ENCODE measurements around the gene SYS1.

DNA sequence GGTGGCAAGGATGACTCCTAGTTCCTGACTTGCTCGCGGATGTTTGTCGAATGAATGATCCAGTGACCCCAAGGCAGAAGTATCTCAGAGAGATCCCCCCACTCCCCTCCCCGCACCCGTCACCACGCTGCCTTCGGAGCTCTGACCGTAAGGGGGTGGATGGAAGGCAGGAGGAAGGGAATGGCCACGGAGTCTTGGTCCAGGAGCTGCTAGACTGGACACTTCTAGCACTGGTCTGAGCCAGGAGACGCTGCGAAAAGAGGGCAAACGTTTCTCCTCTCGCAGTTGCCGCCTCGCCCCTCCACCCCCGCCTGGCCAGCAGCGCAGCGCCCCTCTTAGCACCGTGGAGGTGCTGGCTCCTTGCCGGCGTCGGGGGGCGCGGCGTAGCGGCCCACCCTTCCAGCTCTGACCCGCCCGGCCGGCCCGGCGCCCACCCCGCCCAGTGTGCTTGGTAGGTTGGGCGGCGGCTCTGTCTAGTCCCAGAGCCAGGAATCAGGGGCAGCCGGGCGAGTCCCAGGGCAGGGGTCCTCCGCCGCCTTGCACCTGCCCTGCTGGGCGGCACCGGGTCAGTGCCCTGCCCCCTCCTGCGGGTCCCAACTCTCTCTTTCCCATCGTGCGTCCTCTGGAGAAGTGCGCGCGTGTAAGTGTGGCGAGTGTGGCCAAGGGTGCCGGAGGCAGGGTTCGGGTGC, 42.8 kb downstream of the SYS1 start:
- TF ChIP-seq, protein P1, sequence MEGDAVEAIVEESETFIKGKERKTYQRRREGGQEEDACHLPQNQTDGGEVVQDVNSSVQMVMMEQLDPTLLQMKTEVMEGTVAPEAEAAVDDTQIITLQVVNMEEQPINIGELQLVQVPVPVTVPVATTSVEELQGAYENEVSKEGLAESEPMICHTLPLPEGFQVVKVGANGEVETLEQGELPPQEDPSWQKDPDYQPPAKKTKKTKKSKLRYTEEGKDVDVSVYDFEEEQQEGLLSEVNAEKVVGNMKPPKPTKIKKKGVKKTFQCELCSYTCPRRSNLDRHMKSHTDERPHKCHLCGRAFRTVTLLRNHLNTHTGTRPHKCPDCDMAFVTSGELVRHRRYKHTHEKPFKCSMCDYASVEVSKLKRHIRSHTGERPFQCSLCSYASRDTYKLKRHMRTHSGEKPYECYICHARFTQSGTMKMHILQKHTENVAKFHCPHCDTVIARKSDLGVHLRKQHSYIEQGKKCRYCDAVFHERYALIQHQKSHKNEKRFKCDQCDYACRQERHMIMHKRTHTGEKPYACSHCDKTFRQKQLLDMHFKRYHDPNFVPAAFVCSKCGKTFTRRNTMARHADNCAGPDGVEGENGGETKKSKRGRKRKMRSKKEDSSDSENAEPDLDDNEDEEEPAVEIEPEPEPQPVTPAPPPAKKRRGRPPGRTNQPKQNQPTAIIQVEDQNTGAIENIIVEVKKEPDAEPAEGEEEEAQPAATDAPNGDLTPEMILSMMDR (conservative IDR thresholded peaks at IDR 0.05; ENCODE audit: low read depth in 2 of 2): 0 out of 4 replicates have a peak, but pooled peaks of 1 of the 2 experiments have one; percentile 3
- TF ChIP-seq POLR2AphosphoS5 (IDR thresholded peaks at IDR 0.05; ENCODE audit: low read depth) (no peak), EZH2phosphoT487 (IDR thresholded peaks at IDR 0.05; ENCODE audit: unreplicated experiment) (no peak), EZH2 (IDR thresholded peaks at IDR 0.05; ENCODE audit: low read depth, unreplicated experiment) (no peak), JUNB (IDR thresholded peaks at IDR 0.05; ENCODE audit: unreplicated experiment) (no peak), REST (IDR thresholded peaks at IDR 0.05; ENCODE audit: unreplicated experiment) (no peak), ETS1 (IDR thresholded peaks at IDR 0.05) (no peak), CREB1 (CRISPR knock-in tag; IDR thresholded peaks at IDR 0.05; ENCODE audit: low read depth) (0 out of 2 replicates have a peak, but pooled peaks have one; percentile 20), ZNF331 (CRISPR knock-in tag; IDR thresholded peaks at IDR 0.05; ENCODE audit: low read depth) (no peak)
